HepG2 (cell line): ENCODE measurements around the gene UXS1. TPM values are rescaled to one million over a fixed set of nuclear protein-coding genes. Genes with fewer than 3 reads are reported as not detected.

Experiments
- AGO2 ChIP-seq: fragments of 200-400 bp; formaldehyde crosslinking; optimal IDR thresholded peaks from 2 replicates; pipeline ENCODE3; 2017; ENCODE audit warnings: mild to moderate bottlenecking, low read depth, low read length, moderate library complexity
- ETS1 ChIP-seq: sonication (generic); formaldehyde crosslinking; IDR thresholded peaks from 2 replicates; pipeline ENCODE4 v1.4.0; 2020; ENCODE audit warnings: missing genetic modification reagents
- HNRNPL ChIP-seq: fragments of 200-400 bp; formaldehyde crosslinking; IDR thresholded peaks from 2 replicates; pipeline ENCODE4 v1.6.1; 2017; ENCODE audit warnings: mild to moderate bottlenecking, low read depth, low read length
- RAD51 ChIP-seq: fragments of 450-650 bp; IDR thresholded peaks from 2 replicates; pipeline ENCODE4 v1.6.1; 2016; ENCODE audit warnings: borderline replicate concordance
- RBFOX2 ChIP-seq: fragments of 200-400 bp; formaldehyde crosslinking; IDR thresholded peaks from 2 replicates; pipeline ENCODE4 v1.6.1; 2017; ENCODE audit warnings: low read depth, mild to moderate bottlenecking, low read length
- RCOR2 ChIP-seq: IDR thresholded peaks from 2 replicates; pipeline ENCODE4 v1.6.1; 2016; ENCODE audit warnings: missing biosample characterization, missing genetic modification reagents
- RFX1 ChIP-seq: fragments of 450-650 bp; IDR thresholded peaks from 2 replicates; pipeline ENCODE4 v1.6.1; 2017
- SIN3B ChIP-seq: fragments of 150-350 bp; IDR thresholded peaks from 2 replicates; pipeline ENCODE4 v1.6.1; 2014; ENCODE audit warnings: low read length
- STAG1 ChIP-seq: sonication (generic); formaldehyde crosslinking; IDR thresholded peaks from 2 replicates; pipeline ENCODE4 v1.4.0; 2020; ENCODE audit warnings: missing genetic modification reagents
- ZFX ChIP-seq: sonication (generic); formaldehyde crosslinking; IDR thresholded peaks from 2 replicates; pipeline ENCODE4 v1.4.0; 2020; ENCODE audit warnings: mild to moderate bottlenecking, low read depth, missing genetic modification reagents, moderate library complexity
- ZHX2 ChIP-seq, 2 experiments: sonication (generic) in 1 of 2; formaldehyde crosslinking in 1 of 2; IDR thresholded peaks; 2 replicates each; pipeline versions ENCODE4 v1.6.1 to v1.9.0; 2014 to 2022; ENCODE audit warnings: antibody characterized with exemption in 1 of 2, borderline replicate concordance in 1 of 2, inconsistent platforms in 1 of 2, low read depth in 1 of 2, missing genetic modification reagents in 1 of 2
- ZNF260 ChIP-seq: sonication (generic); formaldehyde crosslinking; IDR thresholded peaks from 2 replicates; pipeline ENCODE4 v1.4.0; 2020; ENCODE audit warnings: missing genetic modification reagents, low read depth, mild to moderate bottlenecking, borderline replicate concordance
- ZNF772 ChIP-seq: sonication (generic); formaldehyde crosslinking; IDR thresholded peaks from 2 replicates; pipeline ENCODE4 v1.5.0; 2020; ENCODE audit warnings: mild to moderate bottlenecking, missing genetic modification reagents
- ZNF780A ChIP-seq: sonication (generic); formaldehyde crosslinking; IDR thresholded peaks from 2 replicates; pipeline ENCODE4 v1.8.0; 2022; ENCODE audit warnings: mild to moderate bottlenecking, missing genetic modification reagents, moderate library complexity
- ZNF850 ChIP-seq: sonication (generic); formaldehyde crosslinking; conservative IDR thresholded peaks from 2 replicates; pipeline ENCODE4 v1.9.0; 2021; ENCODE audit warnings: mild to moderate bottlenecking, missing genetic modification reagents
- ZSCAN9 ChIP-seq: IDR thresholded peaks from 2 replicates; pipeline ENCODE4 v1.6.1; 2016; ENCODE audit warnings: borderline replicate concordance
- polyA plus RNA-seq, 8 experiments: library from polyadenylated mRNA; depleted of rRNA in 3 of 8; stranded (reverse) in 7 of 8; unstranded in 1 of 8; fragments of >200 nt; fragmentation: Illumina TruSeq in 4 of 8; extraction: Trizol in 4 of 8; gene quantifications; 2 replicates each; pipeline versions ENCODE4 v1.2.1 to v1.2.3, GENCODE V29; 2011 to 2016; ENCODE audit warnings: low read depth in 4 of 8, missing spikeins in 1 of 8, mixed read lengths in 1 of 8; ENCODE audit not compliant: insufficient read depth in 1 of 8
- total RNA-seq, 5 experiments: library from RNA; depleted of rRNA; stranded (reverse); fragments of >200 nt; fragmentation: Illumina TruSeq; extraction: Trizol; gene quantifications; 2 replicates each; pipeline ENCODE4 v1.2.3, GENCODE V29; 2016; ENCODE audit warnings: low read depth in 1 of 5
- TF ChIP-seq, protein P1 (sequence below): sonication (generic); formaldehyde crosslinking; IDR thresholded peaks from 2 replicates; pipeline ENCODE4 v1.5.1; 2020; ENCODE audit warnings: mild to moderate bottlenecking, moderate library complexity, missing genetic modification reagents
- TF ChIP-seq, protein P2 (sequence below): sonication (generic); formaldehyde crosslinking; IDR thresholded peaks from 2 replicates; pipeline ENCODE4 v1.4.0; 2020; ENCODE audit warnings: missing genetic modification reagents

UXS1 gene
- total and polyA plus RNA-seq, 2 of the 13 experiments (the other 11 are each of a cell fraction or from before 2014, with no cell fraction given), result 53.3 to 110 TPM

GRCh38 chr2:106193977-106194778, at the start of gene UXS1 (continued):
- TF ChIP-seq, protein P1, sequence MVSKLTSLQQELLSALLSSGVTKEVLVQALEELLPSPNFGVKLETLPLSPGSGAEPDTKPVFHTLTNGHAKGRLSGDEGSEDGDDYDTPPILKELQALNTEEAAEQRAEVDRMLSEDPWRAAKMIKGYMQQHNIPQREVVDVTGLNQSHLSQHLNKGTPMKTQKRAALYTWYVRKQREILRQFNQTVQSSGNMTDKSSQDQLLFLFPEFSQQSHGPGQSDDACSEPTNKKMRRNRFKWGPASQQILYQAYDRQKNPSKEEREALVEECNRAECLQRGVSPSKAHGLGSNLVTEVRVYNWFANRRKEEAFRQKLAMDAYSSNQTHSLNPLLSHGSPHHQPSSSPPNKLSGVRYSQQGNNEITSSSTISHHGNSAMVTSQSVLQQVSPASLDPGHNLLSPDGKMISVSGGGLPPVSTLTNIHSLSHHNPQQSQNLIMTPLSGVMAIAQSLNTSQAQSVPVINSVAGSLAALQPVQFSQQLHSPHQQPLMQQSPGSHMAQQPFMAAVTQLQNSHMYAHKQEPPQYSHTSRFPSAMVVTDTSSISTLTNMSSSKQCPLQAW (CRISPR knock-in tag), result peak; percentile 88
- TF ChIP-seq ZFX, result peak; percentile 85
- no peak for TF ChIP-seq RAD51
- TF ChIP-seq ZHX2 (IDR thresholded peaks at IDR 0.05; ENCODE audit: low read depth), result no peak
- TF ChIP-seq ZHX2 (CRISPR knock-in tag; IDR thresholded peaks at IDR 0.05; ENCODE audit: borderline replicate concordance), result no peak
- TF ChIP-seq RCOR2, result no peak
- no peak for TF ChIP-seq ZNF780A (CRISPR knock-in tag)
- no peak for TF ChIP-seq RFX1
- TF ChIP-seq ZNF260, result no peak
- peak; percentile 84 for TF ChIP-seq ZSCAN9
- TF ChIP-seq STAG1, result peak; percentile 27
- peak; percentile 47 for TF ChIP-seq ZNF772 (CRISPR knock-in tag)
- no peak for TF ChIP-seq SIN3B
- no peak for TF ChIP-seq ZNF850 (CRISPR knock-in tag)
- TF ChIP-seq, protein P2, sequence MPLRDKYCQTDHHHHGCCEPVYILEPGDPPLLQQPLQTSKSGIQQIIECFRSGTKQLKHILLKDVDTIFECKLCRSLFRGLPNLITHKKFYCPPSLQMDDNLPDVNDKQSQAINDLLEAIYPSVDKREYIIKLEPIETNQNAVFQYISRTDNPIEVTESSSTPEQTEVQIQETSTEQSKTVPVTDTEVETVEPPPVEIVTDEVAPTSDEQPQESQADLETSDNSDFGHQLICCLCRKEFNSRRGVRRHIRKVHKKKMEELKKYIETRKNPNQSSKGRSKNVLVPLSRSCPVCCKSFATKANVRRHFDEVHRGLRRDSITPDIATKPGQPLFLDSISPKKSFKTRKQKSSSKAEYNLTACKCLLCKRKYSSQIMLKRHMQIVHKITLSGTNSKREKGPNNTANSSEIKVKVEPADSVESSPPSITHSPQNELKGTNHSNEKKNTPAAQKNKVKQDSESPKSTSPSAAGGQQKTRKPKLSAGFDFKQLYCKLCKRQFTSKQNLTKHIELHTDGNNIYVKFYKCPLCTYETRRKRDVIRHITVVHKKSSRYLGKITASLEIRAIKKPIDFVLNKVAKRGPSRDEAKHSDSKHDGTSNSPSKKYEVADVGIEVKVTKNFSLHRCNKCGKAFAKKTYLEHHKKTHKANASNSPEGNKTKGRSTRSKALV, result peak; percentile 78
- TF ChIP-seq ETS1 (CRISPR knock-in tag), result peak; percentile 90; the same call in 1 of the 2 replicates
- TF ChIP-seq RBFOX2, result peak; percentile 82
- TF ChIP-seq AGO2, result peak; percentile 61
- TF ChIP-seq HNRNPL, result peak; percentile 94
